Measurements from ENCODE around the gene MRPS14. TPM values are rescaled to one million over a fixed set of nuclear protein-coding genes. Genes with fewer than 3 reads are reported as not detected.

The MRPS14 gene
- total RNA-seq, 2 donors from 2014 or later = 30.4 to 36.2 TPM

GRCh38 chr1:174988539-174988938, 34.7 kb downstream of the MRPS14 start:
- Histone ChIP-seq H3K36me3 (no peaks in the 10 kb centered on the region), H3K4me1 (no peaks in the 10 kb centered on the region), H3K9me3 (no peaks in the 10 kb centered on the region), H3K27ac (no peak overlapping the region), H3K9ac (ENCODE audit: low read depth in 2 of 2, low read length in 2 of 2) (no peak overlapping the region), H3K4me3 (no peak overlapping the region), H3K27me3 (no peaks in the 10 kb centered on the region)
- DNase-seq = no peak
- TF ChIP-seq, protein P1, sequence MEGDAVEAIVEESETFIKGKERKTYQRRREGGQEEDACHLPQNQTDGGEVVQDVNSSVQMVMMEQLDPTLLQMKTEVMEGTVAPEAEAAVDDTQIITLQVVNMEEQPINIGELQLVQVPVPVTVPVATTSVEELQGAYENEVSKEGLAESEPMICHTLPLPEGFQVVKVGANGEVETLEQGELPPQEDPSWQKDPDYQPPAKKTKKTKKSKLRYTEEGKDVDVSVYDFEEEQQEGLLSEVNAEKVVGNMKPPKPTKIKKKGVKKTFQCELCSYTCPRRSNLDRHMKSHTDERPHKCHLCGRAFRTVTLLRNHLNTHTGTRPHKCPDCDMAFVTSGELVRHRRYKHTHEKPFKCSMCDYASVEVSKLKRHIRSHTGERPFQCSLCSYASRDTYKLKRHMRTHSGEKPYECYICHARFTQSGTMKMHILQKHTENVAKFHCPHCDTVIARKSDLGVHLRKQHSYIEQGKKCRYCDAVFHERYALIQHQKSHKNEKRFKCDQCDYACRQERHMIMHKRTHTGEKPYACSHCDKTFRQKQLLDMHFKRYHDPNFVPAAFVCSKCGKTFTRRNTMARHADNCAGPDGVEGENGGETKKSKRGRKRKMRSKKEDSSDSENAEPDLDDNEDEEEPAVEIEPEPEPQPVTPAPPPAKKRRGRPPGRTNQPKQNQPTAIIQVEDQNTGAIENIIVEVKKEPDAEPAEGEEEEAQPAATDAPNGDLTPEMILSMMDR (IDR thresholded peaks at IDR 0.05) = no peak
- intact Hi-C loops (cut with DNase I) = no loop called here

- no peaks in the 10 kb centered on the region for H3K4me1 ChIP-seq
- H3K4me3 ChIP-seq = no peak overlapping the region
- intact Hi-C loops (cut with DNase I) = loop anchor here (5.0 kb wide), 1 partner anchor 213 kb away; no protein-coding TSS in a partner anchor
- H3K9ac ChIP-seq (ENCODE audit: low read depth in 2 of 2, low read length in 2 of 2) = no peak overlapping the region
- TF ChIP-seq, protein P1 (IDR thresholded peaks at IDR 0.05) = no peak
- no peaks in the 10 kb centered on the region for H3K27me3 ChIP-seq
- H3K27ac ChIP-seq = no peak overlapping the region
- no peaks in the 10 kb centered on the region for H3K9me3 ChIP-seq
- DNase-seq = no peak
- H3K36me3 ChIP-seq = no peaks in the 10 kb centered on the region
Measured at GRCh38 chr1:174984952-174985351, 38.3 kb downstream of the MRPS14 start.

DNA sequence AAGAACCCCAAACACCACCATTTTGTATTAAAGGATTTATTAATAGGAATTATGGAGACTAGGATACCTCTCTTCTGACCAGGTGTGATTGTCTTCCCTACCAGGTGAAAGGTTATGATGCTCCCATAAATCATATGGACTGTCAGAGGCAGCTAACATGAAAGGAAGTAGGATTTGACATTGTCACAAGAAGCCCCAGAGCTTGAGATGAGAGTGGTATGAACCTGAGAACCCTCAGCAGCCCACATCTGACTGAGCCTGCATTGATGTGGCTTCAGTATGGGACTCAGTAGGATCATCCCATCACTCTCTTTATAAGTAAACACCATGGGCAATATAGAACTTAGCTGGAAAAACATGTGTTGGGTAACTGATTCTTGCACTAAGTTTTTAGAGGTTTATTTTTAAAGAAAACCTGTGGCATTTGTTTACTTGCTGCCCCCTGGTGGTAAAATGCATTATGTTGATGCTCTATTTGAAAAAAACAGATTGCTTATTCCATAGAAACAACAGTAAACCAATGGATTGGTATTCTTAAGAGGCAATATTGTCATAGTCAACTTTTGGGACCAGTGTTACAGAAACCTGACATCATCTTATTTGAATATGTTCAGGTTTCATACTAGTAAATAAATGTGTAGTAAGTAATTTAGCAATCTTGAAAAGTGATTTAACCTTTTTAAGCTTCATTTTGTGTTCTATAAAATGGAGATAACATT, 40.1 kb downstream of the MRPS14 start:
- H3K27me3 ChIP-seq = no peaks in the 10 kb centered on the region
- no peaks in the 10 kb centered on the region for H3K4me1 ChIP-seq
- H3K4me3 ChIP-seq = no peak overlapping the region
- intact Hi-C loops (cut with DNase I) = loop anchor here (5.0 kb wide), 1 partner anchor 211 kb away; no protein-coding TSS in a partner anchor
- no peaks in the 10 kb centered on the region for H3K36me3 ChIP-seq
- no peak overlapping the region for H3K27ac ChIP-seq
- TF ChIP-seq, protein P1 (IDR thresholded peaks at IDR 0.05) = peak; percentile 43
- H3K9me3 ChIP-seq = no peaks in the 10 kb centered on the region
- no peak overlapping the region for H3K9ac ChIP-seq (ENCODE audit: low read depth in 2 of 2, low read length in 2 of 2)
- peak; percentile 61 for DNase-seq

DNA sequence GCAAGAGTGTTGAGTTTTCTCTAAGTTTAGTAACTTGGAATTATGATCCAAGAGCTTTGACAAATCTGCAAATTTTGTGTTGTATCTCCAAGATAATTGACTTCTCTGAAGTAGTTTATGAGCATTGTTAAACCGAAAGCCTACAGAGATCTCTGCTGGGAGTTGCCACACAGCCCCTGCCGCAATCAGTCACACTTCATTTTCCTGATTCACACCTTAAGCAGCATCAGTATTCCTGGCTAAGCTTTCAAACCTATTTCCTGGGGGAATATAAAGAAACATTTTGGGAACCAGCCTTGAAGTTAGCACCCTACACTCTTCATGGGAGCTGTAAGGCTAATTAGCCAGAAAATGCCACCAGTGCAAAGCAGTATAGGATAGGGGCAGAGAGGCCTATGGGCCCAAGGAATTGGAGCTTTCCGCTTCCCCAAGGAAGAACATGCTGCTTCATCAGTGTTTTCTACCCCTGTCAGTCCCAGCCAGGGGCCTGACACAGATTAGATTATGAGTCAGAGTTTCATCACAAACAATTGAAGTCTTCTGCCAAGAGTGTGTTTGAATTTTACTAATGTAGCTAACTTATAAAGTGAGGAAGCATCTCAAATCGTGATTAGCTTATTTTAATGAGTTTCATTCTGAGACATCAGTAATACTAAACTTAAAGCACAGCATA, 46.7 kb downstream of the MRPS14 start:
- no peak for DNase-seq
- no peak overlapping the region for H3K4me3 ChIP-seq
- no peak overlapping the region for H3K27ac ChIP-seq
- no peaks in the 10 kb centered on the region for H3K9me3 ChIP-seq
- intact Hi-C loops (cut with DNase I) = no loop called here
- TF ChIP-seq, protein P1 (IDR thresholded peaks at IDR 0.05) = no peak
- H3K9ac ChIP-seq (ENCODE audit: low read depth in 2 of 2, low read length in 2 of 2) = no peak overlapping the region
- H3K4me1 ChIP-seq = no peaks in the 10 kb centered on the region
- H3K27me3 ChIP-seq = no peaks in the 10 kb centered on the region
- no peaks in the 10 kb centered on the region for H3K36me3 ChIP-seq

DNA sequence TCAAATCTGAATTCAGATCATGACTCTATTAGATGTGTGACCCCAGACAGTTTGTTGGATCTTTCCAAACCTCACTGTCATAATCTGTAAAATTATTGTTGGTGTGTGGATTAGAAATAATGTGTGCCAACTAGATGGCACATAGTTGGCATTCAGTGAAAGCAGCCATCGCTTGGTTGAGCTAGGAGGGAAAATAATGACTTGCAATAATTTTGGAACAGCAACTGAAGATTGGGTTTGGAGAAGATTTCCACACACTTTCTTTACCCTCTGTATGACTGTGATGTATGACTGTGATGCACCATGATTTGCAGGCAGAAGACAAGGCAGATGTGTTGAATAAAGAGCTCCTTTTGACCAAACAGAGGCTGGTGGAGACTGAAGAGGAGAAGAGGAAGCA, 47.5 kb downstream of the MRPS14 start:
- Histone ChIP-seq H3K4me3 (no peak overlapping the region), H3K9ac (ENCODE audit: low read depth in 2 of 2, low read length in 2 of 2) (no peak overlapping the region), H3K27ac (no peak overlapping the region), H3K36me3 (no peaks in the 10 kb centered on the region), H3K9me3 (no peaks in the 10 kb centered on the region), H3K27me3 (no peaks in the 10 kb centered on the region), H3K4me1 (no peaks in the 10 kb centered on the region)
- TF ChIP-seq, protein P1 (IDR thresholded peaks at IDR 0.05) = no peak
- DNase-seq = no peak
- intact Hi-C loops (cut with DNase I) = no loop called here

Data from colonic mucosa (tissue), 4 donors.